ENCODE results near the gene CYB561.

CYB561 gene

DNA sequence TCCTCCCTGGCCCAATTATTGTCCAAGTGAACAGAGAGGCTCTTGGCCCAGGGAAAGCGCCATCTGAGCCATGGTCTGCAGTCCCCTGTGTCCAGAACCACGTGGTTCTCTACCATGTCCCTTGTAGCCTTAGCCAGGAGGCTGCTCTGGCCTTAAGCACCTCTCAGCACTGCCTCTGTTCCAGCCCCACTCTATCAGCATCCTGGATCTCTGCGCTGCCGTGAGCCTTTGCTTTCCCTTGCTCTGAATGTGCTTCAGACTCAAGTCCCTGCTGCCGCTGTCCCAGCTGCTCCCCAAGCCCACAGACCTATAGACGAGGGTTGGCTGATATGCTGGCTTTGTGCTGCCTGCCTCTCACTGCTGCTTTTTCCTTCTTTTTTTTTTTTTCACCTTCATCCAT, 33.9 kb downstream of the CYB561 start:
- no peak for DNase-seq (ENCODE audit: low read depth)

DNA sequence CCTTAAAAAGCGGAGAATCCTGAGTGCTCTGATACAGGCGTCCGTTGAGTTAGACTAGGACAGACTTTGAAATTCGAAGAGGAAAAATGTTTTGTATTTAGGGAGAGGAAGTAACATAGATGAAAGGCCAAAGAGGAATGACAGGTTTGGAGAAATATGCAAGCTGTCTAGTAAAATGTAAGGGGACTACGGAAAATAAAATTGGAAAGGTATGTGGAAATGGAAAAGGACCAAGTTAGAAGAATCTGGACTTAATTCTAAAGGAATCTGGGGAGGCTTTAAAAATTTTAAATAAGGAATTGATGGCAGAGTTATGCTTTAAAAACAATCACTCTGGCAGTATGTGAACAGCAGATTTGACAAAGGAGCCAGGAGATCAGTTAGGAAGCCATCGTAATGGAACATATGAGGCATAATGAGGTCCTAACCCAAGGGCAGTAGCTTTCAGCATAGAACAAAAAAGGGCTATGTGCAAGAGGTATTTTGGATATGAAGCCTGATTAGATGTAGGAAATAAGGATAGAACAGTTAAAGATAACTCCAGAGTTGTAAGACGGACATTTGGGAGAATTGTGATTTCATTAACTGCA, 38.3 kb downstream of the CYB561 start:
- peak; percentile 61 for DNase-seq (ENCODE audit: low read depth)

GRCh38 chr17:63406689-63407330, 39.3 kb downstream of the CYB561 start:
- peak; percentile 90 for DNase-seq (ENCODE audit: low read depth)

DNA sequence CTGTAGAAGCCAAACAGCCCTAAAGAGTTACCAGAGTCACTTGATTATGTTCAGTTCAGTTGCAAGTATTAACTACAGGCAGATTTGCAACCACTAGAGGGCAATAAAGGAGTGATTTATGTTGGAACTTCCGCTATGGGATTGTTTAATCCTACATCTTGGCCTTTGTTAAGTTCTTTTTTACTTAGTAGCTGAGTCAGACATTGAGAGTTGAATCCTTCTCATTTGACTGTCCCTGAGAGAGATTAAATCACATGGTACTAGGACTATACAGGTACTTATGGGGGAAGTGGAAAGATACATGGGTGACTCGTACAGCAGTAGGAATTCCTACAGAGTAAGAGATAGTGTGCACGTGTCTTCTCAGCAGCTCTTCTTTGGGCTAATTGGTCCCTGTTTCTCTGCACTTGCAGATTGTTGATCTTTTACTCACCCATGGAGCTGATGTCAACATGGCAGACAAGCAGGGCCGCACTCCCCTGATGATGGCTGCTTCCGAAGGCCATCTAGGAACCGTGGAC, 40.3 kb downstream of the CYB561 start:
- peak; percentile 81 for DNase-seq (ENCODE audit: low read depth)

DNA sequence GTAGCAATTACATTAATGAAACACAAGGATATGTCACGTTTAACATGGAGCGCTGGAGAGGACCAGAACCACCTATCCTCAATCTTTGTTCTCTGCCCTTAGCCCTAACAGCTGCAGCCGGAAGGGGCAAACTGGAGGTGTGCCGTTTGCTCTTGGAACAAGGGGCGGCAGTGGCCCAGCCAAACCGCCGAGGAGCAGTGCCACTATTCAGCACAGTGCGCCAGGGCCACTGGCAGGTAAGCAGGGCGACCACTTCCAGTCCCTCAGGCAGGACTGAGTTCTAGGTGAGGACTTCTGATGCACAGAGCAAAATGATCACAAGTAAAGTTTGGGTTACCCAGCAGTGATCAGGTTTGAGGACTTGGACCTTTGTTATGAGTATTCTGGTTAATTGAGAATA, 41.1 kb downstream of the CYB561 start:
- no peak for DNase-seq (ENCODE audit: low read depth)

DNA sequence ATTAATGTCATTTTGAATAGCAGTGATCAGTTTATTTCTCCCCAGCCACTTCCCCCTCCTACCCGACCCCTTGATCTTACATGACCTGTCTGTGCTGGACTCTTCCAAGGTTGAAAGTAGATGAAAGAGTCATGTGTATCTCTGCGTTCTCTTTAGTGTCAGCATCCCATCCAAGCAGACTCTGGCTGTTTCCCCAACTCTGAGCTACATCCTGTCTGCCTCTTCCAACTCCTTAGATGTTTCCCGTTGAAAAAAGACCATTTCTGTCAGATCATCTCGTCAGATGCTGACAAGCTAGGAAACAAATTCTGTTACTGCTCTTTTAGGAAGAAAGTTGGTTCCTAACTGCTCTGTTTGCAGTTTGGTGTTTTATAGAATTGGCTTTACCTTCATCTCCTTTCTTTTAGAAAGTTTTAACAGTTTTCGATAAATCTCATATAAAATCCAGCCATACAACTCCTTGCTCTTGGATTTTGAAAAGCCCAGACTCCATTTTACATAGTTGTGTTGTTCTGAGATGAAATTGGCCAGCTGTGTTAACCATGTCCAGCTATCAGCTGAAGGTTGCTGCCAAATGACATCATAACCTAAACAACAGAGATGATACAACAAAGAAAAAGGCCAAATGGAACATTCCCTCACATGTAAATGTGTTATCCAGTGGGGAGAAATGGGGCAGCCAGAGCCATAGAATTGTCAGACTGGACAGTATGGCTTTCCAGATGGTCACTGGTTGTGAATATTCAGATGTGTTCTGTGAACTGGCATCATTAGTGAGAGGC, 43.5 kb downstream of the CYB561 start:
- peak; percentile 52 for DNase-seq (ENCODE audit: low read depth)

DNA sequence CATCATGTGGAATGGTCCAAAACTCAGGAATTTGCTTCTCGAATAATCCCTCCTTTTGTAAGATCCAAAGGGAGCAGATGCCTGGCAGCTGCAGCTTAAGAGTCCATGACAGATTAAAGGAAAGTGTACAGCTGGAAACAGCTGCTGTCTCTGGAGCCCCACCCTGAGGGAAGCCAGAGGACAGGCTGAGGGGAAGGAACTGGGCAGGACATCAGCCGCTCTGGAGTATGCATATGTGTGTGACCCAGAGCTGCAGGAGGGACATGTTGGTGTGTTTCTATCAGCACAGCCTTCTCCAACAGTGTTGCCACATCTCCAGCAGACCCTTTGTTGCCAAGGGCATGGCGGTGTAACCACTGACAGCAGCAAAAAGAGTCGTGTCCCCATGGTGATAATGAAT, 46.2 kb downstream of the CYB561 start:
- peak; percentile 51 for DNase-seq (ENCODE audit: low read depth)

GRCh38 chr17:63399316-63399715, 46.8 kb downstream of the CYB561 start:
- DNase-seq (ENCODE audit: low read depth) = peak; percentile 69

GRCh38 chr17:63398680-63399079, 47.4 kb downstream of the CYB561 start:
- DNase-seq (ENCODE audit: low read depth) = no peak

- peak; percentile 93 for DNase-seq (ENCODE audit: low read depth)
These were observed 50.9 kb downstream of the CYB561 start for GRCh38 chr17:63395075-63395805.

- no peak for DNase-seq (ENCODE audit: low read depth)
These were observed 56.0 kb downstream of the CYB561 start for GRCh38 chr17:63390090-63390489.

GRCh38 chr17:63387656-63388340, 58.3 kb downstream of the CYB561 start:
- no peak for DNase-seq (ENCODE audit: low read depth)

DNA sequence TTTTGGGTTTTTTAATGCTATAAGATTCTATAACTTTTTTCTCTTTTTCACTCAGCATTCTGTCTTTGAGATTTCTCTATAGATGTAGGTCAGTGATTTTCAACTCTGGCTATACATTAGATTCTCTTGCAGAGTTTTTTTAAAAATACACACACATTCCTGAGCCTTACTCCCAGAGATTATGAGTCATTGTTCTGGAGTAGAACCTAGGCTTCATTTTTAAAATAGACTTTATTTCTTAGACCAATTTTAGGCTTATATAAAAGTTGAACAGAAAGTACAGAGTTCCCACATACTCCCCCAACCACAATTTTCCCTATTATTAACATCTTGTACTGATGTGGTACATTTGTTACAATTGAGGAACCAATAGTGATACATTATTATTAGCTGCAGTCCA, 63.3 kb downstream of the CYB561 start:
- peak; percentile 64 for DNase-seq (ENCODE audit: low read depth)
